ENCODE results near the gene SMPD3. TPM values are rescaled to one million over a fixed set of nuclear protein-coding genes. Genes with fewer than 3 reads are reported as not detected.

The SMPD3 gene
- total and polyA plus RNA-seq, 2 of the 8 experiments (the other 6 are each of a cell fraction or from before 2014, with no cell fraction given): 0.39 to 1.3 TPM

DNA sequence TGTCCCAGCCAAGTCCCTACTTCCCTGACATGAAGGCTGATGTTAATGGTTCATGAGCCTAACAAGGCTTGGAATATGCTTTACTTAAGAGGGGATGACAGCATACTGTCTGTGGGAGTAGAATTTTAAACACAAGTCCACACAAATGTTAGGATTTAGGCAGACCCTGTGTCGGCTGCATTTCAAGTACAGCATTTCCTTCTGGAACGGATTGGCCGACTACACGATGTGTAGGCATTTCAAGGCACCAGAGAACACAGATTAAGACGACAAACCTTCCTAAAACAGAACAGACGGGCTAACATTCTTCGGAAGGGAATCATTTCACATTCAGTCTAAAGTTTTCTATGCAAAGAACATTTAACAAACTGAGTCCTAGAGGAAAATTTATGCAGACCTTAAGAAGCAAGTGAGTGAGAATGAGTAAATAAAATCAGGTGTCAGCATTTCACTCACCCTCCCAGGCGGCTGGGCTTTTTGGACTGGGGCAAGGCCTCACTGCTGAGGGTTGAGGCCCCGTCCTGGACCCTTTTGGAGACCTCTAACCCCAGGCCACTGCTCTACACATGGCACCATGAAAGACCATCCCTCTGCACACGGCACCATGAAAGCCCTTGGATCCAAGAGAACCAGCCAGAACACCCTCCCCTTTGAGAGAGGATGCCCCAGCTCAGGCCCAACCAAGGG, 67.5 kb downstream of the SMPD3 start:
- Histone ChIP-seq H3K4me2 (ENCODE audit: insufficient read depth in 1 of 2, low read depth in 2 of 2, low read length in 2 of 2) (no peak overlapping the region), H3K4me1 (replicated peaks in 1 of 4; ENCODE audit: control insufficient read depth in 3 of 4, insufficient read depth in 4 of 4, low read length in 3 of 4) (peaks cover 3 to 17% (median 14%) of the 10 kb centered on the region in 4 experiments), H3K23me2 (ENCODE audit: low read depth, low read length) (no peaks in the 10 kb centered on the region), H3K4ac (replicated peaks; ENCODE audit: insufficient read length, low read depth, low read length) (no peak overlapping the region), H2BK120ac (replicated peaks; ENCODE audit: low read depth, low read length) (no peak overlapping the region), H3K27ac (ENCODE audit: low read depth, low read length) (no peak overlapping the region), H4K20me1 (replicated peaks in 1 of 2; ENCODE audit: control insufficient read depth in 1 of 2, insufficient read depth in 2 of 2, low read length in 2 of 2) (no peaks in the 10 kb centered on the region), H3K9me3 (ENCODE audit: insufficient read depth in 2 of 2, low read depth in 1 of 2, low read length in 1 of 2) (no peaks in the 10 kb centered on the region), H3K14ac (ENCODE audit: insufficient read length) (no peak overlapping the region), H2BK15ac (ENCODE audit: low read length) (0 out of 2 replicates have a peak overlapping the region, but pooled peaks have one; percentile 18), H3K27me3 (replicated peaks in 1 of 4; ENCODE audit: control insufficient read depth in 3 of 4, extremely low read depth in 1 of 4, insufficient read depth in 3 of 4, low read length in 3 of 4) (no peaks in the 10 kb centered on the region; a peak in 1 of 7 replicates), H3K23ac (ENCODE audit: insufficient read length) (no peak overlapping the region), H2BK20ac (ENCODE audit: low read length) (no peak overlapping the region), H3K79me1 (ENCODE audit: low read depth, low read length) (no peaks in the 10 kb centered on the region), H4K8ac (ENCODE audit: extremely low read depth, insufficient read depth, low read length) (peak overlapping the region; percentile 63; the same call in 1 of the 2 replicates), H3K4me3 (ENCODE audit: extremely low read depth in 1 of 4, insufficient read depth in 2 of 4, low read depth in 3 of 4, low read length in 4 of 4) (no peak overlapping the region), H3K36me3 (ENCODE audit: control insufficient read depth in 2 of 4, insufficient read depth in 4 of 4, low read length in 3 of 4) (no peaks in the 10 kb centered on the region), H3K18ac (ENCODE audit: extremely low read depth, low read length) (no peak overlapping the region), H2AK5ac (ENCODE audit: low read depth, low read length) (no peak overlapping the region), H2BK12ac (ENCODE audit: low read depth, low read length) (no peak overlapping the region), H2BK5ac (ENCODE audit: low read depth, low read length) (peak overlapping the region; percentile 2; the same call in 1 of the 2 replicates), H2AFZ (ENCODE audit: low read length) (no peak overlapping the region), H3K56ac (replicated peaks; ENCODE audit: insufficient read length, low read depth, low read length) (no peak overlapping the region), H3K79me2 (ENCODE audit: control insufficient read depth in 1 of 2, insufficient read depth in 2 of 2, low read length in 2 of 2) (no peaks in the 10 kb centered on the region), H4K91ac (replicated peaks; ENCODE audit: insufficient read length, low read length) (no peak overlapping the region), H4K5ac (ENCODE audit: insufficient read length, low read depth, low read length) (no peak overlapping the region), H3K9ac (replicated peaks in 1 of 4; ENCODE audit: extremely low read depth in 1 of 4, low read depth in 3 of 4, low read length in 3 of 4) (no peak overlapping the region)
- no peak for FAIRE-seq
- WGBS, 2 experiments (ENCODE audit: extremely low coverage in 1 of 2, insufficient coverage in 1 of 2, insufficient read length in 1 of 2, insufficient replicate concordance in 2 of 2, low coverage in 1 of 2, low lambda C conversion rate in 2 of 2, missing lambda C conversion rate in 1 of 2): 91% methylated on average over 10 of the region's 10 CpGs; no CpG with 5 or more reads in 1 of the 2 experiments
- DNase-seq (ENCODE audit: low read depth in 1 of 2, low spot score in 2 of 2): no peak
- no peak for TF ChIP-seq SIRT6 (IDR thresholded peaks at IDR 0.05; ENCODE audit: low read length)
- no peak for TF ChIP-seq YY1 (IDR thresholded peaks at IDR 0.05; ENCODE audit: low read depth, low read length)
- no peak for TF ChIP-seq CBX5 (IDR thresholded peaks at IDR 0.05; ENCODE audit: low read depth, low read length)
- TF ChIP-seq JUN (IDR thresholded peaks at IDR 0.05; ENCODE audit: low read depth, low read length): no peak
- TF ChIP-seq KDM1A (IDR thresholded peaks at IDR 0.05; ENCODE audit: borderline replicate concordance, low read length): no peak
- no peak for TF ChIP-seq PHF8 (conservative IDR thresholded peaks at IDR 0.05; ENCODE audit: low read depth, low read length)
- POLR2A ChIA-PET (ENCODE audit: partially characterized antibody): interaction anchor here (0.9 kb wide), 1 partner anchor 49 kb away, joined by 4 read pairs; no protein-coding TSS in a partner anchor
- CTCF ChIA-PET (ENCODE audit: partially characterized antibody): interaction anchor here (0.7 to 10.6 kb wide), 20 partner anchors 10 to 131 kb away, joined by 3 to 221 read pairs (median 7); no protein-coding TSS in a partner anchor
